ENCODE results near the gene ITGA3. TPM values are rescaled to one million over a fixed set of nuclear protein-coding genes. Genes with fewer than 3 reads are reported as not detected.
A peak's percentile ranks its signal among the peaks of the same experiment; 100 is the strongest.

The ITGA3 gene
- total and polyA plus RNA-seq, 4 donors, result 48.1 to 159 (median 131) TPM

DNA sequence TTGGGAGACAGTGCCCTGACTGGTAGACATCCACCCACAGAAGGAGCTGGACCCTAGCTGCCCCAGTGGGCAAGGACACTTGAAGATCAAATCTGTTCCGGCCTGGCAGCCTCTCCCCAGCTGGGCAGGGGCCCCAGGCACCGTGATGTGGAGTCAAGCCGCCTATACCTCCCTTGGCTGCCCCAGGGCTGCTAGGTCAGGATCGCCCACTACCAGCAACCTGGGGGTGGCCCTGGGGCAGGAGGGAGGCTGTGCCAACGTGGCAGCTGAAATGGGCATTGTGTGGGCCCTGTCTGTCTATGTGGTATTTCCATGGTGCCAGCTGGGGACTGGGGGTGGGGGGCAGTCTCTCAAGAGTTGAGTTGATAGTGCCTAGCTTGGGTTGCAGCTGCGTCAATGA is 40.2 kb downstream of the ITGA3 start:
- Histone ChIP-seq H3K9me3 (ENCODE audit: control insufficient read depth, low read length) (no peaks in the 10 kb centered on the region), H3K36me3 (ENCODE audit: control insufficient read depth in 1 of 2, insufficient read depth in 2 of 2, low read length in 1 of 2) (no peaks in the 10 kb centered on the region), H3K27ac (ENCODE audit: low read depth in 1 of 2, low read length in 2 of 2) (peak overlapping the region in 1 of 2 donors; percentile 55), H3K27me3 (ENCODE audit: control insufficient read depth in 1 of 2, insufficient read depth in 2 of 2, low read length in 1 of 2) (no peaks in the 10 kb centered on the region), H3K4me3 (ENCODE audit: low read length in 2 of 2) (peak overlapping the region; percentile 74 to 81), H3K4me1 (ENCODE audit: control insufficient read depth in 1 of 2, insufficient read depth in 2 of 2, low read length in 2 of 2) (no peaks in the 10 kb centered on the region)
- 2 to 3% methylated on average over 6 of the region's 6 CpGs for WGBS, 2 donors
- intact Hi-C loops (cut with DNase I), result loop anchor here in 1 of 2 donors (1.0 to 5.0 kb wide), 2 partner anchors 51 to 194 kb away; no protein-coding TSS in a partner anchor
- ATAC-seq (ENCODE audit: low FRiP score), result no peak
- peak in 1 of 2 donors; percentile 50 for DNase-seq

DNA sequence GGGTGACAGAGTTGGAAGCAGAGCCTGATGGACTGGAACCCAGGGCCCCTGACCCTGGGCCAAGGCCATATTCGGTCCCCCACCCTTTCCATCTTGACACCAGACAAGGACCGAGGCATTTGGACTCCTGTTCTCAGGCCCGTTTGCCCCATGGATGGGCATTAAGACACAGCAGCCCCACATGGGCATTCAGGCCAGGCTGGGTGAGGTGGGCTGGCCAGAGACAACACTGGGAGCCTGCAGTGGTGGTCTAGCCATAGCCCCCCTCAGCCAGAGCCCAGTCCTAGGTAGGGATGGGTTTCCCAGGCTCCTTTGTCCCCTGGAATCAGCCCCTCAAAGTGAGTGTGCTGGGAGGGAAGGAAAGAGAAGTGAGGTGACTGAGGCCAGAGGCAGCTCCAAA is 40.8 kb downstream of the ITGA3 start:
- Histone ChIP-seq H3K4me3 (ENCODE audit: low read length in 2 of 2) (no peak overlapping the region), H3K27me3 (ENCODE audit: control insufficient read depth in 1 of 2, insufficient read depth in 2 of 2, low read length in 1 of 2) (no peaks in the 10 kb centered on the region), H3K4me1 (ENCODE audit: control insufficient read depth in 1 of 2, insufficient read depth in 2 of 2, low read length in 2 of 2) (no peaks in the 10 kb centered on the region), H3K36me3 (ENCODE audit: control insufficient read depth in 1 of 2, insufficient read depth in 2 of 2, low read length in 1 of 2) (no peaks in the 10 kb centered on the region), H3K27ac (ENCODE audit: low read depth in 1 of 2, low read length in 2 of 2) (no peak overlapping the region), H3K9me3 (ENCODE audit: control insufficient read depth, low read length) (no peaks in the 10 kb centered on the region)
- intact Hi-C loops (cut with DNase I), result loop anchor here in 1 of 2 donors (1.0 to 5.0 kb wide), 2 partner anchors 51 to 194 kb away; no protein-coding TSS in a partner anchor
- WGBS, 2 donors, result 52 to 57% methylated on average over 3 of the region's 3 CpGs
- ATAC-seq (ENCODE audit: low FRiP score) (no peak), DNase-seq (peak in 1 of 2 donors; percentile 29)

DNA sequence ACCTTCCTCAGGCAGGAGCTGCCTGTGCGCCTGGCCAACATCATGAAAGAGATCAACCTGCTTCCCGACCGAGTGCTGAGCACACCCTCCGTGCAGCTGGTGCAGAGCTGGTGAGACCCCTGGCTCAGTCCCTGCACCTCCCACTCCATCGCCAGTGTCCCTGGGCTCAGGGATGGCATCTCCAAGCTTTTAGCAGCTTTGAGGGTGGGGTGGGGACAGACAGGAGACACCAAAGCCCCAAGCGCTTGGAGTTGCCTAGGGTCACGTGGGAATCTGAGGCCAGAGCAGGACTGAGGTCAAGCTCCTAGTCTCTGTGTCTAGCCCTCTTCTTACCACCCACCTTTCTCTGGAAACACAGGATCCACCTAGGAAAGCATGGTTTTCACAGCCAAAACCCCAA is 41.5 kb downstream of the ITGA3 start:
- Histone ChIP-seq H3K4me1 (ENCODE audit: control insufficient read depth in 1 of 2, insufficient read depth in 2 of 2, low read length in 2 of 2) (no peaks in the 10 kb centered on the region), H3K27ac (ENCODE audit: low read depth in 1 of 2, low read length in 2 of 2) (no peak overlapping the region)
- WGBS, 2 donors, result 64 to 76% methylated on average over 7 of the region's 7 CpGs

DNA sequence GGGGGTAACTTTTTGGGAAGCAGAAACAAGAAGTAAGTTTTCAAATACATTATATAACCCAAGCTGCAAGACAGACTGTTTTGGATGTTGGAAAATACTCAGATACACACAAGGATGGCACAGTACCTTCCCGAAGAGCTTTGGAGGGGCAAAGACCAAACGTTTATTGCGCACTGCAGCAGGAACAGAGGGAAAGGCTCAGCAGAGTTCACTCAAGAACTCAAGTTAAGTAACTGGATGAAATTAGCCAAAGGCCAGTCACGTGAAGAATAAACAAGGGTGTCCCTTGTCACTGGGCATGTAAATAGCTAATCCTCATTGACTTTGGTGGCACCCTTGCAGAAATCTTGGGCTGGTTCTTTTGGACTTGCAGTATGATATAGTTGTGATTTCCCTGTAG is 42.0 kb downstream of the ITGA3 start:
- 75 to 76% methylated on average over 4 of the region's 4 CpGs for WGBS, 2 donors
- ATAC-seq (ENCODE audit: low FRiP score), result no peak
- H3K27ac ChIP-seq (ENCODE audit: low read depth in 1 of 2, low read length in 2 of 2), result no peak overlapping the region

More for the DNA sequence above, 41.5 kb downstream of the ITGA3 start:
- Histone ChIP-seq H3K9me3 (ENCODE audit: control insufficient read depth, low read length) (no peaks in the 10 kb centered on the region), H3K4me3 (ENCODE audit: low read length in 2 of 2) (no peak overlapping the region), H3K36me3 (ENCODE audit: control insufficient read depth in 1 of 2, insufficient read depth in 2 of 2, low read length in 1 of 2) (no peaks in the 10 kb centered on the region), H3K27me3 (ENCODE audit: control insufficient read depth in 1 of 2, insufficient read depth in 2 of 2, low read length in 1 of 2) (no peaks in the 10 kb centered on the region)
- intact Hi-C loops (cut with DNase I), result loop anchor here in 1 of 2 donors (5.0 kb wide), 1 partner anchor 50 kb away; no protein-coding TSS in a partner anchor
- DNase-seq (peak in 1 of 2 donors; percentile 34), ATAC-seq (ENCODE audit: low FRiP score) (no peak)

DNA sequence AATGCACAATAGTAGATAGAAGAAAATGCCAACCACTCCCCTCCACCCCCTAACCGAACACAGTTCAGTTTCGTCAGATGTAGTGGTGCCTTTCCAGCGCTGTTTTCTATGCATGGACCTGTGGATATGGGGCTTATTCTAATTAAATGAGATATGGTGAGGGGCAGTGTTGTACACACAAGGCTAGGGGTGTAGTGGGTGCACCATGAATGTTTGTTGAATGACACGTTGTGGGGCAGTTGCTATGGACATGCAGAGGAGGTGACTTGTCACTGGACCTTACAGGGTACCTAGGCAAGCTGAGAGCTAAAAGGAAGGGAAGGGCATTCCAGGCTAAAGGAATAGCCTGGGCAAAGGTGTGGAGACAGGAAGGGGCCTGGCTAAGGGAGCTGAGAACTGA is 42.7 kb downstream of the ITGA3 start:
- H3K27ac ChIP-seq (ENCODE audit: low read depth in 1 of 2, low read length in 2 of 2), result no peak overlapping the region
- H3K36me3 ChIP-seq (ENCODE audit: control insufficient read depth in 1 of 2, insufficient read depth in 2 of 2, low read length in 1 of 2), result no peaks in the 10 kb centered on the region
- no peaks in the 10 kb centered on the region for H3K4me1 ChIP-seq (ENCODE audit: control insufficient read depth in 1 of 2, insufficient read depth in 2 of 2, low read length in 2 of 2)
- no peak overlapping the region for H3K4me3 ChIP-seq (ENCODE audit: low read length in 2 of 2)
- DNase-seq, result peak in 1 of 2 donors; percentile 5
- ATAC-seq (ENCODE audit: low FRiP score), result no peak
- intact Hi-C loops (cut with DNase I), result loop anchor here in 1 of 2 donors (5.0 kb wide), 1 partner anchor 49 kb away; no protein-coding TSS in a partner anchor
- H3K9me3 ChIP-seq (ENCODE audit: control insufficient read depth, low read length), result no peaks in the 10 kb centered on the region
- H3K27me3 ChIP-seq (ENCODE audit: control insufficient read depth in 1 of 2, insufficient read depth in 2 of 2, low read length in 1 of 2), result no peaks in the 10 kb centered on the region
- WGBS, 2 donors, result 77 to 80% methylated on average over 4 of the region's 4 CpGs

More for the DNA sequence above, 42.0 kb downstream of the ITGA3 start:
- Histone ChIP-seq H3K27me3 (ENCODE audit: control insufficient read depth in 1 of 2, insufficient read depth in 2 of 2, low read length in 1 of 2) (no peaks in the 10 kb centered on the region), H3K4me3 (ENCODE audit: low read length in 2 of 2) (no peak overlapping the region), H3K4me1 (ENCODE audit: control insufficient read depth in 1 of 2, insufficient read depth in 2 of 2, low read length in 2 of 2) (no peaks in the 10 kb centered on the region), H3K9me3 (ENCODE audit: control insufficient read depth, low read length) (no peaks in the 10 kb centered on the region), H3K36me3 (ENCODE audit: control insufficient read depth in 1 of 2, insufficient read depth in 2 of 2, low read length in 1 of 2) (no peaks in the 10 kb centered on the region)
- intact Hi-C loops (cut with DNase I), result loop anchor here in 1 of 2 donors (5.0 kb wide), 1 partner anchor 49 kb away; no protein-coding TSS in a partner anchor
- no peak for DNase-seq

DNA sequence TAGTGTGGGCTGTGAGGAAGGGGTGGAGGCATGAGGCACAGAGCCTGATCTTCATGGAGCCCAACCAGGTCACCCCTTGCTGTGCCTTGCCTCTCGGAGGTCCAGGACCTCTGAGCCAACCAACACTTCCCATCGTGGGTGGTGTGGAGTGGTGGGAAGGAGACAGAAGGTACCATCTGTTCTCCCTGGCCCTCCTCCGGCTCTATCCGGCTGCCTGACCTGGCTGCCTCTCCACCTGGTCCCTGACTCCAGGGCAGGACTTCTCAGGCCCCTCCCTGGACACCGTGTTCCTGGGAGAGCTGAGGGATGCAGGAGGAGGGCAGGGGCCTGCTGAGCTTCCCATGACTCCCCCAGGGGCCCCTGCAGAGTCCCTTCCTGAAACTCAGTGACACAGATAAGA is 43.1 kb downstream of the ITGA3 start:
- H3K27ac ChIP-seq (ENCODE audit: low read depth in 1 of 2, low read length in 2 of 2), result no peak overlapping the region
- H3K36me3 ChIP-seq (ENCODE audit: control insufficient read depth in 1 of 2, insufficient read depth in 2 of 2, low read length in 1 of 2), result no peaks in the 10 kb centered on the region
- intact Hi-C loops (cut with DNase I), result loop anchor here in 1 of 2 donors (5.0 kb wide), 1 partner anchor 48 kb away; no protein-coding TSS in a partner anchor
- no peak overlapping the region for H3K4me3 ChIP-seq (ENCODE audit: low read length in 2 of 2)
- H3K27me3 ChIP-seq (ENCODE audit: control insufficient read depth in 1 of 2, insufficient read depth in 2 of 2, low read length in 1 of 2), result no peaks in the 10 kb centered on the region
- H3K9me3 ChIP-seq (ENCODE audit: control insufficient read depth, low read length), result no peaks in the 10 kb centered on the region
- WGBS, 2 donors, result 74 to 79% methylated on average over 5 of the region's 5 CpGs
- ATAC-seq (ENCODE audit: low FRiP score) (no peak), DNase-seq (peak in 1 of 2 donors; percentile 22)
- no peaks in the 10 kb centered on the region for H3K4me1 ChIP-seq (ENCODE audit: control insufficient read depth in 1 of 2, insufficient read depth in 2 of 2, low read length in 2 of 2)

DNA sequence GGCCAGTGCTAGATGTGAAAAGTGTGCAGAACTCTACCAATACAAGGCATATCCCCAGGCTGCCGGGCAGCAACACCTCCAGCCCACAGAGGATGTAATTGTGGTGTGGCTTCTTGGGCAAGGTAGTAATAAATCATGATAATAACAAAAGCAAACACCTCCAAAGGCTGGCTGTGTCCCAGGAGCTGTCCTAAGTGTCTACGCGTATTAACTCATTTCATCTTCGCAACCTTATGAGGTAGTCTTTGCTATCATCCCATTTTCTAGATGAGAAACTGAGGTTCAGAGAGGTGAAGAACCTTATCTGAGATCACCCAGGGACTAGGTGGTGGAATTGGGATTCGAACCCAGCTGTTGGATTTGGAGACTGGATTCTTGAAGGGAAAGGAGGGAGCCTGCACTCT is 44.6 kb downstream of the ITGA3 start:
- H3K27me3 ChIP-seq (ENCODE audit: control insufficient read depth in 1 of 2, insufficient read depth in 2 of 2, low read length in 1 of 2), result no peaks in the 10 kb centered on the region
- no peak overlapping the region for H3K4me3 ChIP-seq (ENCODE audit: low read length in 2 of 2)
- DNase-seq (peak in 1 of 2 donors; percentile 12), ATAC-seq (ENCODE audit: low FRiP score) (no peak)
- no peaks in the 10 kb centered on the region for H3K36me3 ChIP-seq (ENCODE audit: control insufficient read depth in 1 of 2, insufficient read depth in 2 of 2, low read length in 1 of 2)
- H3K4me1 ChIP-seq (ENCODE audit: control insufficient read depth in 1 of 2, insufficient read depth in 2 of 2, low read length in 2 of 2), result no peaks in the 10 kb centered on the region
- H3K9me3 ChIP-seq (ENCODE audit: control insufficient read depth, low read length), result no peaks in the 10 kb centered on the region
- intact Hi-C loops (cut with DNase I), result no loop called here
- H3K27ac ChIP-seq (ENCODE audit: low read depth in 1 of 2, low read length in 2 of 2), result no peak overlapping the region
- WGBS, 2 donors, result 76 to 77% methylated on average over 5 of the region's 5 CpGs

DNA sequence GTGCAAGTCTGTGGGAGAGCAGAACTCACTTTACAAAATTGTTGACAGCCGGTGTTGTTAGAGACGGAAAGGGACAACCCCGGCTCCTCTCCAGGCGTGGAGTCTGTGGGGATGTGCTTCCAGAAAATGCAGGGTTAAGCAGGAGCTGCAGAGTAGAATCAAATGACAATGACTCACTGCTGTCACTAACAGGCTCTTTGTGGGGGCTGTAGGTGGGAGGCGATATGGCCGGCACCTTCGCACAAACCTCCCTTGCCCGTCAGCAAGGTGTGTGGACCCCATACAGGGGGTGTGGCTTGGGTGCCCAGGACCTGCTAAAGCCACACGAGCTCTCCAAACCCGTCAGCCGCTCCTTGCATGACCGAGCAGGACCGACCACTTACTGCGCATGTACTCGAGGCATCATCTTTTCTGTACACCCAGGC is 45.0 kb downstream of the ITGA3 start:
- H3K36me3 ChIP-seq (ENCODE audit: control insufficient read depth in 1 of 2, insufficient read depth in 2 of 2, low read length in 1 of 2), result no peaks in the 10 kb centered on the region
- no peaks in the 10 kb centered on the region for H3K27me3 ChIP-seq (ENCODE audit: control insufficient read depth in 1 of 2, insufficient read depth in 2 of 2, low read length in 1 of 2)
- no peaks in the 10 kb centered on the region for H3K4me1 ChIP-seq (ENCODE audit: control insufficient read depth in 1 of 2, insufficient read depth in 2 of 2, low read length in 2 of 2)
- ATAC-seq (ENCODE audit: low FRiP score), result no peak
- H3K27ac ChIP-seq (ENCODE audit: low read depth in 1 of 2, low read length in 2 of 2), result no peak overlapping the region
- 52 to 61% methylated on average over 15 of the region's 15 CpGs for WGBS, 2 donors
- no peaks in the 10 kb centered on the region for H3K9me3 ChIP-seq (ENCODE audit: control insufficient read depth, low read length)
- DNase-seq, result no peak
- intact Hi-C loops (cut with DNase I), result no loop called here
- no peak overlapping the region for H3K4me3 ChIP-seq (ENCODE audit: low read length in 2 of 2)

All from aorta (tissue), 5 donors.